GM23338 (cell line): ENCODE measurements around the gene GPRIN2.

ENCODE experiments used
- CREB1 ChIP-seq: fragments of 250-450 bp; sonication (Bioruptor Pico); IDR thresholded peaks from 2 replicates; pipeline ENCODE4 v1.5.0; 2020; ENCODE audit warnings: low read depth, mild to moderate bottlenecking, moderate library complexity
- EZH2 ChIP-seq: fragments of 200-600 bp; sonication (generic); IDR thresholded peaks from one replicate; pipeline ENCODE4 v1.8.0; 2017; ENCODE audit warnings: antibody characterized with exemption, mild to moderate bottlenecking, low read depth; ENCODE audit not compliant: unreplicated experiment
- EZH2phosphoT487 ChIP-seq: fragments of 200-600 bp; sonication (generic); IDR thresholded peaks from one replicate; pipeline ENCODE4 v1.8.1; 2018; ENCODE audit warnings: antibody characterized with exemption; ENCODE audit not compliant: unreplicated experiment
- JUNB ChIP-seq: IDR thresholded peaks from one replicate; pipeline ENCODE4 v1.6.1; 2016; ENCODE audit warnings: antibody characterized with exemption; ENCODE audit not compliant: unreplicated experiment
- NANOG ChIP-seq: IDR thresholded peaks from 2 replicates; pipeline ENCODE4 v1.6.1; 2016; ENCODE audit warnings: antibody characterized with exemption, borderline replicate concordance
- POLR2AphosphoS5 ChIP-seq: IDR thresholded peaks from 2 replicates; pipeline ENCODE4 v1.6.1; 2016; ENCODE audit warnings: antibody characterized with exemption, low read depth
- ZNF331 ChIP-seq: fragments of 250-450 bp; sonication (Bioruptor Pico); IDR thresholded peaks from 2 replicates; pipeline ENCODE4 v1.5.0; 2020; ENCODE audit warnings: low read depth, mild to moderate bottlenecking, moderate library complexity
- TF ChIP-seq, protein P1 (sequence below), 2 experiments: fragments of 200-600 bp in 1 of 2; sonication (generic) in 1 of 2; conservative IDR thresholded peaks; 2 replicates each; pipeline versions ENCODE4 v1.5.1 to v1.6.1; 2016 to 2017; ENCODE audit warnings: antibody characterized with exemption in 2 of 2, low read depth in 2 of 2, mild to moderate bottlenecking in 2 of 2, moderate library complexity in 1 of 2
- TF ChIP-seq, protein P2 (sequence below): IDR thresholded peaks from 2 replicates; pipeline ENCODE4 v1.6.1; 2016; ENCODE audit warnings: antibody characterized with exemption
- TF ChIP-seq, protein P3 (sequence below): IDR thresholded peaks from one replicate; pipeline ENCODE4 v1.6.1; 2018; ENCODE audit warnings: antibody characterized with exemption; ENCODE audit not compliant: unreplicated experiment

GRCh38 chr10:46530249-46531186 is 25.9 kb downstream of the GPRIN2 start:
- TF ChIP-seq, protein P1, sequence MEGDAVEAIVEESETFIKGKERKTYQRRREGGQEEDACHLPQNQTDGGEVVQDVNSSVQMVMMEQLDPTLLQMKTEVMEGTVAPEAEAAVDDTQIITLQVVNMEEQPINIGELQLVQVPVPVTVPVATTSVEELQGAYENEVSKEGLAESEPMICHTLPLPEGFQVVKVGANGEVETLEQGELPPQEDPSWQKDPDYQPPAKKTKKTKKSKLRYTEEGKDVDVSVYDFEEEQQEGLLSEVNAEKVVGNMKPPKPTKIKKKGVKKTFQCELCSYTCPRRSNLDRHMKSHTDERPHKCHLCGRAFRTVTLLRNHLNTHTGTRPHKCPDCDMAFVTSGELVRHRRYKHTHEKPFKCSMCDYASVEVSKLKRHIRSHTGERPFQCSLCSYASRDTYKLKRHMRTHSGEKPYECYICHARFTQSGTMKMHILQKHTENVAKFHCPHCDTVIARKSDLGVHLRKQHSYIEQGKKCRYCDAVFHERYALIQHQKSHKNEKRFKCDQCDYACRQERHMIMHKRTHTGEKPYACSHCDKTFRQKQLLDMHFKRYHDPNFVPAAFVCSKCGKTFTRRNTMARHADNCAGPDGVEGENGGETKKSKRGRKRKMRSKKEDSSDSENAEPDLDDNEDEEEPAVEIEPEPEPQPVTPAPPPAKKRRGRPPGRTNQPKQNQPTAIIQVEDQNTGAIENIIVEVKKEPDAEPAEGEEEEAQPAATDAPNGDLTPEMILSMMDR (conservative IDR thresholded peaks at IDR 0.05; ENCODE audit: low read depth in 2 of 2) = no peak
- TF ChIP-seq JUNB (no peak), EZH2 (no peak), EZH2phosphoT487 (no peak), NANOG (no peak), POLR2AphosphoS5 (no peak), CREB1 (CRISPR knock-in tag) (no peak), ZNF331 (no peak)
- TF ChIP-seq, protein P2, sequence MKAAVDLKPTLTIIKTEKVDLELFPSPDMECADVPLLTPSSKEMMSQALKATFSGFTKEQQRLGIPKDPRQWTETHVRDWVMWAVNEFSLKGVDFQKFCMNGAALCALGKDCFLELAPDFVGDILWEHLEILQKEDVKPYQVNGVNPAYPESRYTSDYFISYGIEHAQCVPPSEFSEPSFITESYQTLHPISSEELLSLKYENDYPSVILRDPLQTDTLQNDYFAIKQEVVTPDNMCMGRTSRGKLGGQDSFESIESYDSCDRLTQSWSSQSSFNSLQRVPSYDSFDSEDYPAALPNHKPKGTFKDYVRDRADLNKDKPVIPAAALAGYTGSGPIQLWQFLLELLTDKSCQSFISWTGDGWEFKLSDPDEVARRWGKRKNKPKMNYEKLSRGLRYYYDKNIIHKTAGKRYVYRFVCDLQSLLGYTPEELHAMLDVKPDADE = no peak
- TF ChIP-seq, protein P3, sequence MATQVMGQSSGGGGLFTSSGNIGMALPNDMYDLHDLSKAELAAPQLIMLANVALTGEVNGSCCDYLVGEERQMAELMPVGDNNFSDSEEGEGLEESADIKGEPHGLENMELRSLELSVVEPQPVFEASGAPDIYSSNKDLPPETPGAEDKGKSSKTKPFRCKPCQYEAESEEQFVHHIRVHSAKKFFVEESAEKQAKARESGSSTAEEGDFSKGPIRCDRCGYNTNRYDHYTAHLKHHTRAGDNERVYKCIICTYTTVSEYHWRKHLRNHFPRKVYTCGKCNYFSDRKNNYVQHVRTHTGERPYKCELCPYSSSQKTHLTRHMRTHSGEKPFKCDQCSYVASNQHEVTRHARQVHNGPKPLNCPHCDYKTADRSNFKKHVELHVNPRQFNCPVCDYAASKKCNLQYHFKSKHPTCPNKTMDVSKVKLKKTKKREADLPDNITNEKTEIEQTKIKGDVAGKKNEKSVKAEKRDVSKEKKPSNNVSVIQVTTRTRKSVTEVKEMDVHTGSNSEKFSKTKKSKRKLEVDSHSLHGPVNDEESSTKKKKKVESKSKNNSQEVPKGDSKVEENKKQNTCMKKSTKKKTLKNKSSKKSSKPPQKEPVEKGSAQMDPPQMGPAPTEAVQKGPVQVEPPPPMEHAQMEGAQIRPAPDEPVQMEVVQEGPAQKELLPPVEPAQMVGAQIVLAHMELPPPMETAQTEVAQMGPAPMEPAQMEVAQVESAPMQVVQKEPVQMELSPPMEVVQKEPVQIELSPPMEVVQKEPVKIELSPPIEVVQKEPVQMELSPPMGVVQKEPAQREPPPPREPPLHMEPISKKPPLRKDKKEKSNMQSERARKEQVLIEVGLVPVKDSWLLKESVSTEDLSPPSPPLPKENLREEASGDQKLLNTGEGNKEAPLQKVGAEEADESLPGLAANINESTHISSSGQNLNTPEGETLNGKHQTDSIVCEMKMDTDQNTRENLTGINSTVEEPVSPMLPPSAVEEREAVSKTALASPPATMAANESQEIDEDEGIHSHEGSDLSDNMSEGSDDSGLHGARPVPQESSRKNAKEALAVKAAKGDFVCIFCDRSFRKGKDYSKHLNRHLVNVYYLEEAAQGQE = no peak
